Astrocyte of the cerebellum (primary cell): Measurements from ENCODE around the gene CNNM2.
A peak's percentile ranks its signal among the peaks of the same experiment; 100 is the strongest.

Experiments
- DNase-seq: peaks from one replicate; pipeline ENCODE4 v3.0.0-alpha.2; 2011; ENCODE audit warnings: low read depth
- H3K4me3 ChIP-seq: 2 replicates; pipeline ENCODE4 v1.5.1; 2011; ENCODE audit warnings: mild to moderate bottlenecking, low read depth, low read length, moderate library complexity
- in situ Hi-C: cut with HindIII; loops from 2 replicates; pipeline ENCODE4 v1.10.0; 2017; ENCODE audit warnings: low sequenced_read_pairs
- TF ChIP-seq, protein P1 (sequence below): IDR thresholded peaks from 2 replicates; pipeline ENCODE4 v1.5.1; 2012; ENCODE audit warnings: low read length, low read depth, moderate library complexity, mild to moderate bottlenecking; ENCODE audit errors: missing control alignments

Gene CNNM2

DNA sequence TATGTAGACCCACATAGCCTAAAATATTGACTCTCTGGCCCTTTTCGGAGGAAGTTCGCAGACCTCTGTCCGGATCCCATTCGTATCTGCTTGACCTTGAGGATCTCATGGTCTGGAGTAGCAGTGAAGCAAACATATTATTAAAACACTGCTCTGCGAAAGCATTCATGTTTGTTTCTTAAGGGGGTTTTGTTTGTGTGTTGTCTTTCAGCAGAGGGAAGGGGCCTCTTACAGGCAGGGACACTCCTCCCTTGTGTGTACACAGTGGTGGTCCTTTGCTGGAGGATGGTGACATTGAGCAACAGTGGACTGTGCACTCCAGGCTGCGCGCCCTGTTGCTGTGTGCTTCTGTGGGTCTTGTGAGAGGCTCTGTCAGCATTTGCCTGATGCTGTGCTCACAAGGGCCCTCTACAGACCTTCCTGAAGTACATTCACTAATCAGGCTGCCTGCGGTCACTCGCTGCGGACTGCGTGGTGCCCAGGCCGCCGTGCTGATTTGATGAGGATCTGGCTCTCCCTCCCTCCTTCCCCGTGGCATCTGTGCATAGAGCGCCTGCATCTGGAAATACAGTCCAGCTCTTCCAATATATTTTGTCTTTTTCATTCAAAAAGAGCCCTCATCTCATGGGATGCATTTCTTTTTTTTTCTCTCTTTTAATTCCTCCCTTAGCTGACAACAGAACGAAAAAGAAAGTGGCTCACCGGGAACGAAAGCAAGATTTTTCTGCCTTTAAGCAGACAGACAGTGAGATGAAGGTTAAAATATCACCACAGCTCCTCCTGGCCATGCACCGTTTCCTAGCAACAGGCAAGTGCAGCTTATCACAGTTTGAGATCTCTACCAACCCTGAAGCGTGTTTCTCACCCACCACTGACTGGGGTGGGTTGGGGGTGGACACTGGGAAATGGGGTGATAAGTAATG is 135.8 kb downstream of the CNNM2 start:
- in situ Hi-C loops = loop anchor here (25.0 kb wide), 1 partner anchor 142 kb away; the partner anchor contains the start of gene CNNM2

DNA sequence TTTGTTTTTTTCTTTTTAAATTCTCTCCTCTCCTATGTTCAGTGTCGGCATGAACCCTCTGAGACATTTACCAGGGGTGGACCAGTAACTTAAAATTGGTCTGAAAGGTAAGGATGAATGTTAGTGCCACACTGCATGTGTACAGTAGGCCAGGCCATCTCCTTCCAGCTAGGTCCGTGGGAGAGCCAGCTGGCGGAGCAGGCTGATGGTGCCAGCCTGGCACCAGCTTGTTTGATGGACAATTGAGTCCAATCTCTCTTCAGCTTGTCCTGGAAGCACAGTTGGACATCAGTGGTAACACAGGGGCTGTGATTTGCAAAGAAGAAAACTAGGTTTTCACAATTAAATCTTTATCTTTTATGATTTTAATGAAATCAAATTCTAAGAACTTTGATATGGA is 136.5 kb downstream of the CNNM2 start:
- TF ChIP-seq, protein P1, sequence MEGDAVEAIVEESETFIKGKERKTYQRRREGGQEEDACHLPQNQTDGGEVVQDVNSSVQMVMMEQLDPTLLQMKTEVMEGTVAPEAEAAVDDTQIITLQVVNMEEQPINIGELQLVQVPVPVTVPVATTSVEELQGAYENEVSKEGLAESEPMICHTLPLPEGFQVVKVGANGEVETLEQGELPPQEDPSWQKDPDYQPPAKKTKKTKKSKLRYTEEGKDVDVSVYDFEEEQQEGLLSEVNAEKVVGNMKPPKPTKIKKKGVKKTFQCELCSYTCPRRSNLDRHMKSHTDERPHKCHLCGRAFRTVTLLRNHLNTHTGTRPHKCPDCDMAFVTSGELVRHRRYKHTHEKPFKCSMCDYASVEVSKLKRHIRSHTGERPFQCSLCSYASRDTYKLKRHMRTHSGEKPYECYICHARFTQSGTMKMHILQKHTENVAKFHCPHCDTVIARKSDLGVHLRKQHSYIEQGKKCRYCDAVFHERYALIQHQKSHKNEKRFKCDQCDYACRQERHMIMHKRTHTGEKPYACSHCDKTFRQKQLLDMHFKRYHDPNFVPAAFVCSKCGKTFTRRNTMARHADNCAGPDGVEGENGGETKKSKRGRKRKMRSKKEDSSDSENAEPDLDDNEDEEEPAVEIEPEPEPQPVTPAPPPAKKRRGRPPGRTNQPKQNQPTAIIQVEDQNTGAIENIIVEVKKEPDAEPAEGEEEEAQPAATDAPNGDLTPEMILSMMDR = no peak
- no peak for DNase-seq
- no peak overlapping the region for H3K4me3 ChIP-seq
- in situ Hi-C loops = loop anchor here (25.0 kb wide), 1 partner anchor 142 kb away; the partner anchor contains the start of gene CNNM2

More for the DNA sequence above, 135.8 kb downstream of the CNNM2 start:
- TF ChIP-seq, protein P1 = peak; percentile 64
- peak overlapping the region; percentile 22 for H3K4me3 ChIP-seq
- DNase-seq = peak; percentile 19

GRCh38 chr10:103055105-103055504 is 137.0 kb downstream of the CNNM2 start:
- H3K4me3 ChIP-seq = no peak overlapping the region
- TF ChIP-seq, protein P1 = no peak
- no peak for DNase-seq
- in situ Hi-C loops = loop anchor here (25.0 kb wide), 1 partner anchor 143 kb away; the partner anchor contains the start of gene CNNM2

DNA sequence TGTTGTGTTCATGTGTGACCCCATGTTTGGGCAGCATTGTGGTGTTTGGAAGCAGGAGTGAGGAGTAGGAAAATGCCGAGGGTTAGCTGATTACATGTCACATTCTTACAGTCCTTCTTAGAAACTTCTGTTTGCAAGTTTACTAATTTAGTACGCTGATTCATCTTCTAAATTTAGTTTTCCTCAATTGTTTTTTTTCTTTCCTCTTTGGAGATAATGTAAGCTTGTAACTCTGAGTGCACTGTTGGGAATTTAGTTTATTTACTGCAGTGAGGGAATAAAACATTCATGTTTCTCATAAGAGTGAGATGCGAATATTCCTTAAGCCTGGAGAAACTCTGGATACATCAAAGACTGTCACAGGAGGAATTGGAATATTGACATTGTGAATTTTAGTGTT is 139.9 kb downstream of the CNNM2 start:
- H3K4me3 ChIP-seq = no peak overlapping the region
- in situ Hi-C loops = loop anchor here (25.0 kb wide), 1 partner anchor 146 kb away; the partner anchor contains the start of gene CNNM2
- TF ChIP-seq, protein P1 = no peak
- DNase-seq = no peak

GRCh38 chr10:103060575-103060974 is 142.5 kb downstream of the CNNM2 start:
- TF ChIP-seq, protein P1 = no peak
- H3K4me3 ChIP-seq = no peak overlapping the region
- no peak for DNase-seq
- in situ Hi-C loops = loop anchor here (25.0 kb wide), 1 partner anchor 148 kb away; the partner anchor contains the start of gene CNNM2

DNA sequence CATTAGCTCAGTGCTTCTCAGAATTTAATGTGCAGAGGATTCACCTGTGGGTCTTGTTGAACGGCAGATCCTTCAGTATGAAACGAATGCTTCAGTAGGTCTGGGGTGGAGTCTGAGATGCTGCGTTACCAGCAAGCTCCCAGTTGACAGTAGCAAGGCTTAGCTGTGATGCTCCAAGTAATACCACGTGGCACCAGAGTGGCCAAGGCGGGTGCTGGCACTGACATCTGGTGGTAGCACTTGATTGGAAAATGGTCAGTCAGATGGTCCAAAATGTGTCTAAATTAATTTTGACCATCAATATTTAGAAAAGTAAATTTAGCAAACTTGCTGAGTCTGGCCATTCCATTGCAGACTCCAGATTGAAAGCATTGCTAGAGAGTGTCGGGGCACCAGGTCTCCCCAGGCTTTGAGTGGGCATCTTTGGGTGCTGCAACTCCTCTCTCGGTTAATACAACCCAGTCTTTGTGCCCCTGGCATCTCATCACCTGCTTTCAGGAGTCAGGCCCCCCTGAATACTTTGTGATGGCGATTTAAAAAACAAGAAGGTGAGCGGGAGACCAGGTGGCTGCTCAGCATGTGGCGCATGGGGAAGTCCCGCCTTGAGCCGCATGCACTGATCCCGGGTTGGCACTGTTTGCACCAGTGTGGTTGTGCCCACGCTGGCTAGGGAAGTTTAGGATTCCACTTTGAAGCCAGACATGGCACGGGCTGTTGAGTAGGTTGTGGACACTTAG is 144.9 kb downstream of the CNNM2 start:
- TF ChIP-seq, protein P1 = no peak
- no peak overlapping the region for H3K4me3 ChIP-seq
- DNase-seq = no peak
- in situ Hi-C loops = loop anchor here (25.0 kb wide), 1 partner anchor 151 kb away; the partner anchor contains the start of gene CNNM2
